B cell (primary cell): ENCODE data around the gene CYP2U1. TPM values are rescaled to one million over a fixed set of nuclear protein-coding genes. Genes with fewer than 3 reads are reported as not detected.

Experiments
- ATAC-seq: fragments of 200-7000 bp; cut with Tn5 transposase; one replicate; pipeline ENCODE4 v1.10.0; 2021; ENCODE audit warnings: low read depth, mild to moderate bottlenecking, moderate number of reproducible peaks, moderate library complexity
- CTCF ChIA-PET: fragments of 350-600 bp; sonication (Branson Sonifier 250); formaldehyde crosslinking; loops from one replicate; lab custom pipeline; 2021; ENCODE audit warnings: antibody characterized with exemption, inconsistent platforms; lab: Charles Lee
- POLR2A ChIA-PET: fragments of 350-600 bp; sonication (Branson Sonifier 250); formaldehyde crosslinking; loops from one replicate; lab custom pipeline; 2021; ENCODE audit warnings: antibody characterized with exemption; lab: Charles Lee
- DNase-seq: peaks from one replicate; pipeline ENCODE4 v3.0.0; 2013
- H2AFZ ChIP-seq: 2 replicates; pipeline ENCODE4 v1.6.1; 2012; ENCODE audit warnings: mild to moderate bottlenecking, low read depth, low read length; ENCODE audit not compliant: insufficient read depth, poor library complexity, severe bottlenecking
- H3K27ac ChIP-seq, 2 donors: 1 replicate in 1 of 2; 2 replicates in 1 of 2; pipeline ENCODE4 v1.5.1; 2012 to 2013; ENCODE audit warnings: low read length in 2 of 2, mild to moderate bottlenecking in 2 of 2, moderate library complexity in 1 of 2
- H3K27me3 ChIP-seq, 4 experiments: fragments of 200-600 bp in 1 of 4; sonication (generic) in 1 of 4; replicated peaks in 1 of 4; 1 replicate in 2 of 4; 2 replicates in 2 of 4; pipeline versions ENCODE4 v1.6.1 to v1.7.0; 2013 to 2016; ENCODE audit warnings: low read length in 3 of 4, mild to moderate bottlenecking in 2 of 4, mixed read lengths in 1 of 4, moderate library complexity in 1 of 4; ENCODE audit not compliant: insufficient read depth in 4 of 4, control insufficient read depth in 3 of 4; ENCODE audit errors: control extremely low read depth in 1 of 4
- H3K36me3 ChIP-seq, 2 experiments: replicated peaks in 1 of 2; 1 replicate in 1 of 2; 2 replicates in 1 of 2; pipeline versions ENCODE4 v1.6.1 to v1.7.1; 2013; ENCODE audit warnings: low read length in 1 of 2; ENCODE audit not compliant: insufficient read depth in 2 of 2, control insufficient read depth in 1 of 2; ENCODE audit errors: control extremely low read depth in 1 of 2, extremely low read depth in 1 of 2
- H3K4me1 ChIP-seq, 2 donors: fragments of 200-600 bp in 1 of 2; sonication (generic) in 1 of 2; 1 replicate in 1 of 2; 2 replicates in 1 of 2; pipeline versions ENCODE4 v1.5.1 to v1.6.1; 2013 to 2017; ENCODE audit warnings: low read length in 2 of 2; ENCODE audit not compliant: control insufficient read depth in 2 of 2, insufficient read depth in 2 of 2
- H3K4me2 ChIP-seq: replicated peaks from 2 replicates; pipeline ENCODE3; 2012; ENCODE audit warnings: mild to moderate bottlenecking, low read depth, low read length; ENCODE audit not compliant: poor library complexity, severe bottlenecking
- H3K4me3 ChIP-seq, 5 experiments: fragments of 200-600 bp in 1 of 5; sonication (generic) in 1 of 5; 1 replicate in 3 of 5; 2 replicates in 2 of 5; pipeline versions ENCODE4 v1.5.1 to v1.7.0; 2011 to 2016; ENCODE audit warnings: low read length in 4 of 5, mild to moderate bottlenecking in 4 of 5, low read depth in 2 of 5, control low read depth in 1 of 5, moderate library complexity in 1 of 5; ENCODE audit not compliant: insufficient read depth in 1 of 5; ENCODE audit errors: control extremely low read depth in 1 of 5, extremely low read depth in 1 of 5
- H3K79me2 ChIP-seq: fragments of 200-600 bp; sonication (generic); one replicate; pipeline ENCODE4 v1.6.0; 2016; ENCODE audit warnings: low read length; ENCODE audit not compliant: control insufficient read depth, insufficient read depth
- H3K9ac ChIP-seq: fragments of 200-600 bp; sonication (generic); 2 replicates; pipeline ENCODE4 v1.6.1; 2017; ENCODE audit warnings: mild to moderate bottlenecking, low read length, moderate library complexity
- H3K9me3 ChIP-seq, 3 donors: one replicate each; pipeline versions ENCODE4 v1.6.1 to v1.7.1; 2013; ENCODE audit warnings: low read length in 2 of 3; ENCODE audit not compliant: control insufficient read depth in 2 of 3, insufficient read depth in 1 of 3; ENCODE audit errors: control extremely low read depth in 1 of 3
- H4K20me1 ChIP-seq: 2 replicates; pipeline ENCODE4 v1.6.0; 2012; ENCODE audit warnings: mild to moderate bottlenecking, low read length; ENCODE audit not compliant: insufficient read depth, control insufficient read depth, poor library complexity, severe bottlenecking
- H3K27ac Mint-ChIP-seq: one replicate; pipeline ENCODE4 v1.8.0; 2021; ENCODE audit warnings: mixed read lengths
- H3K27me3 Mint-ChIP-seq: one replicate; pipeline ENCODE4 v1.8.0; 2021; ENCODE audit warnings: mixed read lengths
- H3K4me1 Mint-ChIP-seq: one replicate; pipeline ENCODE4 v1.8.0; 2021; ENCODE audit warnings: mixed read lengths
- H3K4me3 Mint-ChIP-seq: one replicate; pipeline ENCODE4 v1.8.0; 2021; ENCODE audit warnings: mixed read lengths
- H3K9me3 Mint-ChIP-seq: one replicate; pipeline ENCODE4 v1.8.0; 2022; ENCODE audit warnings: mixed read lengths; ENCODE audit not compliant: insufficient read depth
- EZH2 ChIP-seq: IDR thresholded peaks from 2 replicates; pipeline ENCODE4 v1.6.1; 2012; ENCODE audit warnings: borderline replicate concordance, low read depth, mild to moderate bottlenecking, moderate library complexity, low read length; ENCODE audit not compliant: insufficient read depth, poor library complexity, severe bottlenecking
- WGBS: methylation state at CpG from one replicate; pipeline ENCODE4 v1.1.5; 2013; ENCODE audit warnings: missing lambda C conversion rate; ENCODE audit not compliant: insufficient coverage; 5-methylcytosine and 5-hydroxymethylcytosine counted together
- intact Hi-C: fragments of 100-400 bp; cut with micrococcal nuclease; formaldehyde crosslinking; loops from one replicate; pipeline ENCODE4 v1.10.0; 2022
- polyA plus RNA-seq: library from polyadenylated mRNA; depleted of rRNA; stranded (reverse); fragments of >200 nt; gene quantifications from 2 replicates; pipeline ENCODE4 v1.2.3, GENCODE V29; 2012
- total RNA-seq, 2 donors: library from RNA; stranded (reverse); fragments of 120-200 nt in 1 of 2; gene quantifications; 1 replicate in 1 of 2; 2 replicates in 1 of 2; pipeline versions ENCODE4 v1.2.3 to v1.2.4, GENCODE V29; 2013 to 2022
- TF ChIP-seq, protein P1 (sequence below): fragments of 200-600 bp; IDR thresholded peaks from one replicate; pipeline ENCODE4 v1.8.0; 2022; ENCODE audit warnings: antibody characterized with exemption, mild to moderate bottlenecking

Gene CYP2U1
- total and polyA plus RNA-seq, 2 donors (not counting 1 experiment from before 2014, with no cell fraction given), result 6.1 to 17.6 TPM

DNA sequence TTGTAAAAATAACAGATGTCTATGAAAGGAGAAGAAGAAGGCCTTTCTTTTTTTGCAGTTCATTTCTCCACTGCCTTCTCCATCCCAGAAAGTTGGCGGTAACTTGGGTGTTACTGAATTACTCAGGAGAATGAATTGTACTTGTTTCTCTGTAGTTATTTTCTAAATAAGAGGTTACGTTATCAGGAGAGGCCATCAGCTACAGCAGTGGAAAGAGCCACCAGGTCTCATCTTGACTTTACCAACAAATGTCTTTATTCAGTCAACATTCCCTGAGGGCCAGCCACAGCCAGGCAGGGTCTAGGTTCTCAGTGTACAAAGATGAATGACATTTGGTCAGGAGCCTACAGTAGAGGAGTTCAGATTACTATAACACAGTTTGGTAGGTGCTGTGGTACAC lies 66.4 kb downstream of the CYP2U1 start:
- CTCF ChIA-PET, result interaction anchor here (3.4 kb wide), 1 partner anchor 22 kb away, joined by 19 read pairs; no protein-coding TSS in a partner anchor
- POLR2A ChIA-PET, result no interaction called here

DNA sequence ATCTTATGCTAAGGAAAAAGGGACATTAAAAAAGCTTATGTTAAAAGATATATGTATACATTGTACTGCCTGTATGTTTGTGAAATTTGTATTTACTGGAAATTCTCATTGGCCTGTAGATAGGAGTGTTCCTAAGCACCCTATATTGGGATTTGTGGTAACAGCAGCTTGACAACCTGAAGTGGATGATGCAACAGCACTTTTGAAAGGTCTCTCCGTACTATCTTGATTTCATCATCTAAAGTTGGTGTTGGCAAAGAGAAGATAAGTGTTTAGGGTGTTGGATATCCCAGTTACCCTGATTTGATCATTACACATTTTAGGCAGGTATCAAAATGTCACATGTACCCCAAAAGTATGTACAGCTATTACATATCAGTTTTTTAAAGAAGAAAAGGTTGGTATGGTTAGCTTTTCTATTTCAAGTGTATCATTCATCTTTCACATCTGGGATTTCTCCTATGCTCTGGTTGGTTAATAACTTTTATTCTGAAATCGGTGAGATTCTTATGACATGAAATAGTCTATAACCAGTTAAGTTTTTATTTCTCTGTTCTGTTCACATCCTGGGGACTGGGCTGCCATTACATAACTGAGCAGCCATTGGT lies 68.7 kb downstream of the CYP2U1 start:
- Mint-ChIP-seq H3K4me1 (peaks cover 13% of the 10 kb centered on the region), H3K4me3 (no peak overlapping the region), H3K9me3 (no peaks in the 10 kb centered on the region), H3K27ac (no peak overlapping the region), H3K27me3 (no peaks in the 10 kb centered on the region)
- Histone ChIP-seq H3K4me1 (no peaks in the 10 kb centered on the region), H3K27ac (no peak overlapping the region), H3K9me3 (no peaks in the 10 kb centered on the region), H3K36me3 (peaks cover 5 to 9% of the 10 kb centered on the region in 2 experiments), H3K79me2 (peaks cover 41% of the 10 kb centered on the region), H3K27me3 (no peaks in the 10 kb centered on the region), H2AFZ (no peak overlapping the region), H3K4me2 (no peak overlapping the region), H4K20me1 (peaks cover 8% of the 10 kb centered on the region), H3K4me3 (no peak overlapping the region), H3K9ac (no peak overlapping the region)
- no peak for TF ChIP-seq EZH2
- TF ChIP-seq, protein P1, sequence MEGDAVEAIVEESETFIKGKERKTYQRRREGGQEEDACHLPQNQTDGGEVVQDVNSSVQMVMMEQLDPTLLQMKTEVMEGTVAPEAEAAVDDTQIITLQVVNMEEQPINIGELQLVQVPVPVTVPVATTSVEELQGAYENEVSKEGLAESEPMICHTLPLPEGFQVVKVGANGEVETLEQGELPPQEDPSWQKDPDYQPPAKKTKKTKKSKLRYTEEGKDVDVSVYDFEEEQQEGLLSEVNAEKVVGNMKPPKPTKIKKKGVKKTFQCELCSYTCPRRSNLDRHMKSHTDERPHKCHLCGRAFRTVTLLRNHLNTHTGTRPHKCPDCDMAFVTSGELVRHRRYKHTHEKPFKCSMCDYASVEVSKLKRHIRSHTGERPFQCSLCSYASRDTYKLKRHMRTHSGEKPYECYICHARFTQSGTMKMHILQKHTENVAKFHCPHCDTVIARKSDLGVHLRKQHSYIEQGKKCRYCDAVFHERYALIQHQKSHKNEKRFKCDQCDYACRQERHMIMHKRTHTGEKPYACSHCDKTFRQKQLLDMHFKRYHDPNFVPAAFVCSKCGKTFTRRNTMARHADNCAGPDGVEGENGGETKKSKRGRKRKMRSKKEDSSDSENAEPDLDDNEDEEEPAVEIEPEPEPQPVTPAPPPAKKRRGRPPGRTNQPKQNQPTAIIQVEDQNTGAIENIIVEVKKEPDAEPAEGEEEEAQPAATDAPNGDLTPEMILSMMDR, result no peak
- DNase-seq (no peak), ATAC-seq (no peak)
- intact Hi-C loops, result no loop called here
- no CpG with 5 or more reads among the region's 2 CpGs for whole genome bisulfite sequencing
- POLR2A ChIA-PET, result no interaction called here
- CTCF ChIA-PET, result interaction anchor here (3.4 kb wide), 1 partner anchor 20 kb away, joined by 19 read pairs; no protein-coding TSS in a partner anchor

More for the DNA sequence above, 66.4 kb downstream of the CYP2U1 start:
- H3K4me1 ChIP-seq, result peaks cover 17 to 20% of the 10 kb centered on the region in 2 donors
- Mint-ChIP-seq H3K9me3 (no peaks in the 10 kb centered on the region), H3K4me3 (no peak overlapping the region), H3K27me3 (no peaks in the 10 kb centered on the region), H3K27ac (no peak overlapping the region), H3K4me1 (peaks cover 32% of the 10 kb centered on the region)
- H3K27ac ChIP-seq, result no peak overlapping the region
- H3K27me3 ChIP-seq, result no peaks in the 10 kb centered on the region
- H2AFZ ChIP-seq, result no peak overlapping the region
- intact Hi-C loops, result no loop called here
- H3K9ac ChIP-seq, result no peak overlapping the region
- H3K4me2 ChIP-seq, result no peak overlapping the region
- H4K20me1 ChIP-seq, result peaks cover 9% of the 10 kb centered on the region
- peaks cover 56% of the 10 kb centered on the region for H3K79me2 ChIP-seq
- H3K9me3 ChIP-seq, result no peaks in the 10 kb centered on the region
- DNase-seq, result no peak
- H3K36me3 ChIP-seq, result peaks cover 5 to 9% of the 10 kb centered on the region in 2 experiments
- no peak overlapping the region for H3K4me3 ChIP-seq
- WGBS, result 100% methylated on average over 1 of the region's 2 CpGs
- no peak for ATAC-seq
- no peak for TF ChIP-seq EZH2
- TF ChIP-seq, protein P1, result no peak
